HG03135 (cell line): ENCODE measurements around the gene ARL3.

Experiments used
- ATAC-seq: cut with Tn5 transposase; IDR thresholded peaks from one replicate; pipeline ENCODE4 v1.9.1; 2021; ENCODE audit warnings: mild to moderate bottlenecking, moderate library complexity; ENCODE audit not compliant: unreplicated experiment

ARL3 gene

GRCh38 chr10:102642736-102643335, 71.4 kb downstream of the ARL3 start:
- ATAC-seq = no peak

- peak; percentile 50 for ATAC-seq
Observed at GRCh38 chr10:102641880-102642735, 72.1 kb downstream of the ARL3 start.

GRCh38 chr10:102641402-102641801, 72.8 kb downstream of the ARL3 start:
- ATAC-seq = no peak

GRCh38 chr10:102639537-102639936, 74.7 kb downstream of the ARL3 start:
- ATAC-seq = no peak

GRCh38 chr10:102635377-102635776, 78.8 kb downstream of the ARL3 start:
- ATAC-seq = no peak

- ATAC-seq = no peak
Observed at GRCh38 chr10:102634686-102635085, 79.5 kb downstream of the ARL3 start.

- ATAC-seq = no peak
Observed at GRCh38 chr10:102633848-102634247, 80.3 kb downstream of the ARL3 start.

- no peak for ATAC-seq
Observed at GRCh38 chr10:102633287-102633686, 80.9 kb downstream of the ARL3 start.

- ATAC-seq = no peak
Observed at GRCh38 chr10:102632394-102633111, 81.6 kb downstream of the ARL3 start.

- ATAC-seq = no peak
Observed at GRCh38 chr10:102631525-102632393, 82.4 kb downstream of the ARL3 start.

- no peak for ATAC-seq
Observed at GRCh38 chr10:102630663-102631062, 83.5 kb downstream of the ARL3 start.

GRCh38 chr10:102629661-102630614, 84.3 kb downstream of the ARL3 start:
- ATAC-seq = no peak

- no peak for ATAC-seq
Observed at GRCh38 chr10:102628451-102628911, 85.7 kb downstream of the ARL3 start.

GRCh38 chr10:102627736-102628293, 86.4 kb downstream of the ARL3 start:
- no peak for ATAC-seq

GRCh38 chr10:102627291-102627735, 86.9 kb downstream of the ARL3 start:
- ATAC-seq = no peak

GRCh38 chr10:102626026-102626685, 88.0 kb downstream of the ARL3 start:
- no peak for ATAC-seq

- no peak for ATAC-seq
Observed at GRCh38 chr10:102624751-102625645, 89.2 kb downstream of the ARL3 start.

GRCh38 chr10:102624094-102624493, 90.1 kb downstream of the ARL3 start:
- no peak for ATAC-seq
